GM19238 (cell line): Measurements from ENCODE around the gene TENM4.

Experiments
- DNase-seq: peaks from one replicate; pipeline ENCODE4 v3.0.0; 2011; ENCODE audit warnings: low spot score; ENCODE audit not compliant: insufficient read length

The TENM4 gene

GRCh38 chr11:79308429-79308828 is 132.4 kb downstream of the TENM4 start:
- DNase-seq, result no peak

- no peak for DNase-seq
Observed at GRCh38 chr11:79304599-79305212, 136.1 kb downstream of the TENM4 start.

GRCh38 chr11:79296141-79296540 is 144.7 kb downstream of the TENM4 start:
- DNase-seq, result no peak

GRCh38 chr11:79294845-79295731 is 145.7 kb downstream of the TENM4 start:
- no peak for DNase-seq

GRCh38 chr11:79291948-79292347 is 148.9 kb downstream of the TENM4 start:
- DNase-seq, result no peak

- no peak for DNase-seq
Observed at GRCh38 chr11:79290761-79291160, 150.1 kb downstream of the TENM4 start.

- no peak for DNase-seq
Observed at GRCh38 chr11:79287952-79288351, 152.9 kb downstream of the TENM4 start.

GRCh38 chr11:79285756-79286155 is 155.1 kb downstream of the TENM4 start:
- no peak for DNase-seq

- DNase-seq, result no peak
Observed at GRCh38 chr11:79276736-79277325, 164.0 kb downstream of the TENM4 start.

- DNase-seq, result no peak
Observed at GRCh38 chr11:79274636-79275331, 166.0 kb downstream of the TENM4 start.

- DNase-seq, result no peak
Observed at GRCh38 chr11:79273781-79274180, 167.0 kb downstream of the TENM4 start.

- no peak for DNase-seq
Observed at GRCh38 chr11:79269611-79270307, 171.1 kb downstream of the TENM4 start.

GRCh38 chr11:79266396-79266795 is 174.4 kb downstream of the TENM4 start:
- no peak for DNase-seq

- no peak for DNase-seq
Observed at GRCh38 chr11:79265756-79266322, 175.0 kb downstream of the TENM4 start.

GRCh38 chr11:79264284-79264683 is 176.5 kb downstream of the TENM4 start:
- DNase-seq, result no peak

- no peak for DNase-seq
Observed at GRCh38 chr11:79263001-79263400, 177.8 kb downstream of the TENM4 start.

GRCh38 chr11:79262221-79262620 is 178.6 kb downstream of the TENM4 start:
- no peak for DNase-seq

- no peak for DNase-seq
Observed at GRCh38 chr11:79261684-79262083, 179.1 kb downstream of the TENM4 start.

GRCh38 chr11:79259800-79260199 is 181.0 kb downstream of the TENM4 start:
- no peak for DNase-seq

- no peak for DNase-seq
Observed at GRCh38 chr11:79258576-79258975, 182.3 kb downstream of the TENM4 start.

GRCh38 chr11:79255965-79256364 is 184.9 kb downstream of the TENM4 start:
- DNase-seq, result no peak
